ENCODE measurements around the gene CDK11A.
"Not testable (repeated sequence)": the region's sequence is repeated elsewhere in the genome, so short reads cannot be mapped to it uniquely, and the experiment has no call there.

- not testable (repeated sequence) for TF ChIP-seq USF1 (IDR thresholded peaks at IDR 0.05; ENCODE audit: borderline replicate concordance, low read depth); CTCF (IDR thresholded peaks at IDR 0.05); NRF1 (IDR thresholded peaks at IDR 0.05; ENCODE audit: low read depth, low read length); GABPA (IDR thresholded peaks at IDR 0.05; ENCODE audit: low read depth); RAD21 (IDR thresholded peaks at IDR 0.05; ENCODE audit: low read length); PBX3 (IDR thresholded peaks at IDR 0.05); SMC3 (IDR thresholded peaks at IDR 0.05; ENCODE audit: low read depth, low read length); GATA2 (CRISPR knock-in tag; IDR thresholded peaks at IDR 0.05); USF2 (IDR thresholded peaks at IDR 0.05; ENCODE audit: borderline replicate concordance, low read depth, low read length); EP300 (IDR thresholded peaks at IDR 0.05; ENCODE audit: borderline replicate concordance in 1 of 2, low read depth in 1 of 2, low read length in 1 of 2)
Measured at GRCh38 chr1:1699061-1699460, 25.1 kb downstream of the CDK11A start.

Measured in SK-N-SH (cell line).